T-helper 2 cell treated with Interferon-gamma antibody and Interleukin-4, amounts not matched to agents 100 ng/mL and 5 ng/mL, for 36 hours (primary cell): ENCODE data around the gene IRF8. TPM values are rescaled to one million over a fixed set of nuclear protein-coding genes. Genes with fewer than 3 reads are reported as not detected.

ENCODE experiments used
- intact Hi-C: fragments of 100-400 bp; cut with micrococcal nuclease; formaldehyde crosslinking; loops from one replicate; pipeline ENCODE4 v1.15.1; 2023
- total RNA-seq: library from RNA; stranded (reverse); gene quantifications from 2 replicates; pipeline ENCODE4 v1.2.3, GENCODE V29; 2022

Gene IRF8
- total RNA-seq, 1 donor from 2014 or later, result 5.1 TPM

DNA sequence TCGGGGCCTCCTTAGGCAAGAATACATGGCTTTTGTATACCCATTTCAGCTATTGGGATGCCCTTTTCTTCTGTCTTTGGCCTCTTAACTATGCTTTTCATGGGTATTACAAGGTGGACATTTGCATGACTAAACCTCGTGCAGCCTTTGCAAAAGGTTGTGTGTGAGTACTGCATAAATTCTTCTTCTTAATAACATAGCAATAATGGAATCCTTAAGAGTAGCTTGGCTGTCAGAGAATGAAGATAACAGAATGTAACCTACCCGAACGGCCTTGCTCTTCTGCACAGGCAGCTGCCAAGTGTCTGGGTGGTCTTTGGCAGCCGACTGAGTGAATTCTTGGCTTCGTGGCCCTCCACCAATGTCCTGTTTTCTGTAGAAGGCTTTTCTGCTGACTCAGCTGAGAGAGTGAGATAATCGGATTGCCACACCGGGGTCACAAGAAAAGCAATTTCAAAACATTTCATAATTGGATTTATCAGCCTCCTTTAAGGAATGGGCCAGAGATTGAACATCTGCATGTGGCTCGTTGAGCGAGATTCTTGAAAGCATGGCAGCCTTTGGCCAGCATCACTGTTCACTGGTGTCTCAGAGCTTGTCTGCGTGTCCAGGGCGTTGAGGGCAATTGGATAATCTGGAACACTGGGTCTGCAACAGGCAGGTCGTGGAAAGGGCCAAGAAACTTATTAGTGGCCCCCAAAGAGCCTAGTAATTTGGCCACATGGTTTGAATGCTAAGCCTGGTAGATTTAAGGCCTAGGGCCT, 13.4 kb downstream of the IRF8 start:
- intact Hi-C loops, result no loop called here

DNA sequence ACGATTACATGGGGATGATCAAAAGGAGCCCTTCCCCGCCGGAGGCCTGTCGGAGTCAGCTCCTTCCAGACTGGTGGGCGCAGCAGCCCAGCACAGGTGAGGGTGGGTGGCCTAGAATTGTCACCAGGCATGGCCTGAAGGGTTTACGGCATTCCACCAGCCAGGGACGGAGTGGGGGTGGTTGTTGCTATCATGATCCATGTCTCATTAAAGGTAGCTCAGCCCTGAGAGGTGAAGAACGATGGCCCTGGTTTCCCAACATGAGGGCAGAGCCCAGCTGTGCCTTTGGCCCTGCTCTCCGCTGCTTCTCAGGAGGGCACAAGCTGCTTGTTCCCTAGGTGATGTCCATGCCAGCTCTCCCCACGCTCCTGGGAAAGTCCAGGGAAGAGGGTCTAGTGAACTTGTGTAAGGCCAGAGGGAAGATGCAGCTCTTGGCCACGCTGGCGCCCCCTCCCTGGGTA, 14.2 kb downstream of the IRF8 start:
- intact Hi-C loops, result no loop called here

DNA sequence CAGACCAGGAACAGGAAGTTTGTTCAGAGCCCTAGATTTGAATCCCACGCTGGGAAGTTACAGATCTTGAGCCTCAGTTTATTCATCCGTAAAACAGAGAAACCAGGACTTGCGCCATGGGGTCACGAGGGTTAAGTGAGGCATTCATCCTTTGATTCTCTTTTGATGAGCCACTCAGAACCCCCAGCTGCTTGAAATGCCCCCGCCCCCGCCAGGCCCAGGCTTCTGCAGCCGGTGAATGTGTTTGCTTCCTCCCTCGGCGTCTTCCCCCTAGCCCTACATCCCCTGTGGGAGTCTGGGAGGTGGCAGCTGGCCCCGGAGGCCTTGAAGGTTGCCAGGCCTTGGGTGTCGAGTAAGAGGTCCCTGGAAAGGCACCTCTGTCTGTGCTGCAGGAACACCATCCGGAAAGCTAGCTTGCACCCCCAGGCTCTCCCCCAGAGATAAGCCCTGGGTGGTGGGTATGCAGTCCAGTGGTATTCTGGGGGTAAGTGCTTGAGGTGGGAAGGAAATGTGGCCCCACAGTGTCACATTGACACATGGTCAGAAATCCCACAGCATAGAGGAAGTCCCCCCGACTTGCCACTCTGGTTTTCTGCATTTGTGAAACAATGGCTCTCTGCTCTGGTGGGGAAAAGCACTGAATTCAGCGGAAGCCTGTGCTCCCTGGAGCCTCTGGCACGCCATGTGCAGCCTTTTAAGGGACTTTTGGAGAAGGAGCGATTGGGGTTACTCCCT, 14.9 kb downstream of the IRF8 start:
- intact Hi-C loops, result no loop called here

DNA sequence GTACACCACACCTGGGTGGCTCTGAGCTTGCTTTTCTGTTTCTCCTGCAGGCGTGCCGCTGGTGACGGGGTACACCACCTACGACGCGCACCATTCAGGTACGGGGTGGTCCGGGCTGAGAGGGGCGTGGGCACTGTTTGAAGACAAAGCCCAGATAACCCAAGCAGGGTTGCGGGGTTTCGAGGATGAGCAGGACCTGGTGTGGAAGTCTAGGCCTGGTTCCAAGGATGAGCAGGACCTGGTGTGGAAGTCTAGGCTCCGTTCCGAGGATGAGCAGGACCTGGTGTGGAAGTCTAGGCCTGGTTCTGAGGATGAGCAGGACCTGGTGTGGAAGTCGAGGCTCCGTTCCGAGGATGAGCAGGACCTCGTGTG, 15.4 kb downstream of the IRF8 start:
- intact Hi-C loops, result no loop called here

DNA sequence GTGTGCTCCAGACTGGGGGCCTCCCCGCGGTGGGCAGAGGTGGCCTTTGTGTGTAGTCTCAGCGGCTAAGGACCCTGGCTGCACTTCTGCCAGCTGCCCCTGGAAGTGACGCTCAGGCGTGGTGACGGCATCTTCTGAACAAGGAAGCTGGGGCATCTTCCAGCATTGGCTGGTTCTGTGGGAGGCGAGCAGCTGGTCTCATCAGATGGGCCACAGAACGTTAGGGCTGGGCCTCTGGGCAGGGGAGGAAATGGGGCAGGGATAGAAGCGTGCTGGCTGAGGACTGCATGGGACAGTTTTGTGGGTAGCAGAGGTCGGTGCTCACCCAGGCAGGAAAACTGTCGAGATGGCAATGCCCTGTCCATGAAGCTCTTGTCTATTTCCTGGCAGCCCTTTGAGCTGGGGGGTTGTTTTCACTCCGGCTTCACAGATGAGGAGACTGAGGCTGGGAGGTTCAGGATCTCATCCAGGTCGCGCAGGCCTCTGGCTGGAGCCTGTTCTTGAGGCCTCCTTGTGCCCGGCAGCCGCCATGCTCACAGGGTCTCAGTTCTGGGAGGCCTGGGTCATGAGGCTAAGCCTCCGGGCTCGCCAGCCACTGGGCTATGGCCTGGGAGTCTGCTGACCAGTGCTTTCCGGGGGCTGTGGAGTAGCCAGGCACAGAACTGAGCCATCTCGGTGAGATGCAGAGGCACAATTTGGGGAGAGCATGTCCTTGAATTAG, 16.3 kb downstream of the IRF8 start:
- intact Hi-C loops, result no loop called here

DNA sequence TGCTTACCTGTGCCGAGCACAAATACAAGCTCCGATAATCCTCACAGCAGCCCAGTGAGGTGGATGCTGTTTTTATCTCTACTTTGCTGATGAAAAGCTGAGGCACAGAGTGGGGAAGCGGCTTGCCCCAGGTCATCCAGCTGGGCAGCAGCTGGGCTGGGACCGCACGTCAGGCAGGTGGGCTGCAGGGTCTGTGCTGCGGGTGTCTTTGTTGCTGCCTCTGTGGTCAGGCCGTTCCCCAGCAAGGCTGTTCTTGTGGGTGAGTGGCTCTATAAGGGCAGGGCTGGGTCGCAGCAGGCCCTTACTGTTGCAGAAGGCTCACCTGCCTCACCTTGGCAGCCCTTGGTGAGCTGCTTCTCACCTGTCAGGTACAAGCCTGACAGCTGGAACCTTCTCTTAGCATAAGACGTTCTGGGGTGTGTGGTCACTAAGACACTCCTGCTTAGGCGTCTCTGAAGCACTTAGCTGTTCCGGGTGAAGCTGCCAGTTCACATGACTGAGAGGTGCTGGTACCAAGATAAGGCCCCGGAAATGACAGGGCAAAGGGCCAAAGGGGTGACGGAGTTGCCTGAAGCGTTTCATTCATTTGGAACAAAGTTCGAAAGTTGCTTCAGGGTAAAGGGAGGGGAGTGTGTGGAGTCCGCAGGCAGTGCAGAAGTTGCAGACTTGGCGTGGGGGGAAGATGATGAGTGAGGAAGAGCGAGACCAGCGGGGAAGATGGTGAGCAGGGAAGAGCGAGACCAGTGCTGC, 17.4 kb downstream of the IRF8 start:
- intact Hi-C loops, result no loop called here

DNA sequence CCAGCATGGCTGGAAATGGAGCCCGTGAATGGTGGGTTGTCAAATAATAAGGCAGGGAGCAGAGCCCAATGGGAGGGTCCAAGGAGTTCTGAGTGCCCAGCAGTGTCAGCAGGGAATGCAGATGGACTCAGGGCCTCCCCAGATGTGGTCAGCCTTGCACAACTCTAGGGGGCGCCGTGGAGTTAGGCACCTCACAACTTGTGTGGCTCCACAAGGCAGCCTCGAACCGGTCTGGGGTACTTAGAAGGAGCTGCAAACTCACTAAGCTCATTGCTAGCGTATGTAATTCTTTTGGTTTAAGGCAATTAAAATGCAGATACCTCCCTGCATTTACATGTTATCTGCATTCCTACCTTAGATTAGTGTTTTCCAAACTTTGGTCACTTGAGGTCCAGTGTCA, 18.1 kb downstream of the IRF8 start:
- intact Hi-C loops, result no loop called here

DNA sequence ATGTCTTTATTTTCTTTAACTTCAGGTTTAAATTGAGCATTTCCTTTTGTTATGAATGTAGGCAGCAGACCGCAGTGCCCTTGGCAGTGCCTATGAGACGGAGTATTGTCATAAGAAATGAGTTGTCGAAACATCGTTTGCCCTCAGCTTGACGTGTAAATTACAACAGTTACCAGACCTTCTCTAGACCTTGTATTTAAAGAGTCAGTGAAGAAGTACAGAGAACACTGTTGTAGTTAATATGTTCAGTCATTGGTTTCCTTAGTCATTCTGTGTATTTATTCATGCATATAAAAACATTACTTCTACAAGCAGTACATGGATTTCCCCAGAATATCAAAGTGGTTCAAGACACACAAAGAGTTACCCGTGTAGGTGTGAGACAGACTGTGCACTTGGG, 19.0 kb downstream of the IRF8 start:
- intact Hi-C loops, result no loop called here

DNA sequence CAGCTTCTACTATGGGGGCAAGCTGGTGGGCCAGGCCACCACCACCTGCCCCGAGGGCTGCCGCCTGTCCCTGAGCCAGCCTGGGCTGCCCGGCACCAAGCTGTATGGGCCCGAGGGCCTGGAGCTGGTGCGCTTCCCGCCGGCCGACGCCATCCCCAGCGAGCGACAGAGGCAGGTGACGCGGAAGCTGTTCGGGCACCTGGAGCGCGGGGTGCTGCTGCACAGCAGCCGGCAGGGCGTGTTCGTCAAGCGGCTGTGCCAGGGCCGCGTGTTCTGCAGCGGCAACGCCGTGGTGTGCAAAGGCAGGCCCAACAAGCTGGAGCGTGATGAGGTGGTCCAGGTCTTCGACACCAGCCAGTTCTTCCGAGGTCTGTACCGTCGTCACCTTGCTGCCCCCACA, 19.5 kb downstream of the IRF8 start:
- intact Hi-C loops, result no loop called here

DNA sequence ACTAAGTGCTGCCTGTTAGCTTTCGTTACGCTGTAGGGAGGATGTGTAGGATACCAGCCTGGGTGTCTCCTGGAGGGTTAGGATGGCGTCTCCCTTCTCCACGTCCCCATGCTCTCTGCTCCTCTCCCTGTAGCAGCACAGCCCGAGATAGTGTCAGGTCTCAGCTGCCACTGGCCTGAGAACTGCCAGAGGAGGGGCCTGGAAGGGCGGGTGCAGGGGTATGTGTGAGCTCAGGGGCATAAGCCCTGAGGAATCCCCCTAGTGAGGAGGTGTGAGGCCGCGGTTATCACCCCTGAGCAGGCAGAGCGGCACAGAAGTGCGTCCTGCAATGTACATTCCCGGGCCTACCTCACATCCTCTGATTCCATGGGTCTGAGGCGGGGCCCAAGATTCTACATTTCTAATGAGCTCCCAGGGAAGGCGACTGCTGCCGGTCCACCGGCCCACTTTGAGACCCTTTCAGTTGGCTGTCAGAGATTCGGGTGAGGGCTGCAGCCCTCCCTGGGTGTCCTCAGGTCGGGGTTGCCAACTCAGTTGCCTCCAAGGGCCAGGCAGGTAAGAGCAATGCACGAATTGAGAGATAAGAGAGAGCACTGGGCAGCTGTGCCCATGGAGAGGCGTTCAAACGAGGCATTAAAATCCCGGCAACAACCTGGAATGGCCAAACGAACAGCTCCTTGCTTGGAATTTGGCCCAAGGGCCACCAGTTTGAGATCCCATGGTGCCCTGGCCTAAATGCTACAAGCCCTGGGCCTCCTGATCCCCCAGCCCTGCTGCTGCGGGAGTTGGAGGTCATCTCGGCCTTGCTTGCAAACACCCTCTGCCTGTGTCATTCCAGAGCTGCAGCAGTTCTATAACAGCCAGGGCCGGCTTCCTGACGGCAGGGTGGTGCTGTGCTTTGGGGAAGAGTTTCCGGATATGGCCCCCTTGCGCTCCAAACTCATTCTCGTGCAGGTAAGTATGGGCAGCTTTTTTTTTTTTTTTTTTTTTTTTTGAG, 20.6 kb downstream of the IRF8 start:
- intact Hi-C loops, result no loop called here

DNA sequence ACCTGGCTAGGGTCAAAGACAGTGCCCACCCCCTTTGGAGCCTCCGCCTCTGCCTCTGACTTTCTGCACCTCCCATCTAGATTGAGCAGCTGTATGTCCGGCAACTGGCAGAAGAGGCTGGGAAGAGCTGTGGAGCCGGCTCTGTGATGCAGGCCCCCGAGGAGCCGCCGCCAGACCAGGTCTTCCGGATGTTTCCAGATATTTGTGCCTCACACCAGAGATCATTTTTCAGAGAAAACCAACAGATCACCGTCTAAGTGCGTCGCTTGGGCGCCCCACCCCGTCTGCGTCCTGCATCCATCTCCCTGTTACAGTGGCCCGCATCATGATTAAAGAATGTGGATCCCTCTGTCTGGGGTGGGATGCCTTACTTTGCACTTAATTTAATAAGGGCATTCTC, 22.1 kb downstream of the IRF8 start:
- intact Hi-C loops, result no loop called here

DNA sequence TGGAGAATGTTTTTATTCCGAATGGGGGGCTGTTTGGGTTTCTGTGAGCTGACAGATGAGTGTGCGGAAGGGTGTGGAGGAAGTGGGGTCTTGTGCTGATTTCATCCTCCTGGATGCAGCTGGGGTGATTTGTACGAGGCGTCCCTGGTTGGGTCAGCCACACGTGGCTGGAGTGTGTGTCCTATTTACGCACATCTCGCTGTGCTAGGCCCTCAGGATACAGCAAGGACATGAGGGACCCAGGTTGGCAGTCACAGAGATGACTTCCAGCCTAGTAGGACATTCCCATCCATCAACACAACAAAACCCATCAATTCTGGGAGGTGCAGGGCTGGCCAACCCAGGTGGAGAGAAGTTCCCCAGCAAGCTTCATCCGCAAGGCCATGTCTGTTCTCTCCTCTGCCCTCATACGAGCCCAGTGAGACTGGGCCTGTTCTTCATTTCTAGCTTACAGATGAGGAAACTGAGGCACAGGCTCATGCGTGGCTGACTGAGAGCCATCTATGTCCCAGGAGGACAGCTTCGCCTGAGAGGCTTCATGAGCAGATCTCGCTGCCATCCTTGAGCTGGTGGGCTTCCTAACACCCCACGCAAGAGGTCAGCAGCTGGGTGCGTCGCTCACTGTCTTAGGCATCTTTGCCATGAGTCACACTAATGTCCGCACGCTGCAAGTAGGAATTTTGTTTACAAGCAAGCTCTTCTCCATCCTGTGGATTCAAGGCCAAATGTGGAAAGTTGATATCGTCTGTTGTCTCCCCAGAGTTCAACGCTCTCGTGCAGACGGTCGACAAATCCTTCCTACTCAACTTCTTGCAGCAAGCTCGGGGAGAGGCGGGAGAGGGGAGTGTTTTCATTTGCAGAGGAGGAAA, 24.4 kb downstream of the IRF8 start:
- intact Hi-C loops, result no loop called here

DNA sequence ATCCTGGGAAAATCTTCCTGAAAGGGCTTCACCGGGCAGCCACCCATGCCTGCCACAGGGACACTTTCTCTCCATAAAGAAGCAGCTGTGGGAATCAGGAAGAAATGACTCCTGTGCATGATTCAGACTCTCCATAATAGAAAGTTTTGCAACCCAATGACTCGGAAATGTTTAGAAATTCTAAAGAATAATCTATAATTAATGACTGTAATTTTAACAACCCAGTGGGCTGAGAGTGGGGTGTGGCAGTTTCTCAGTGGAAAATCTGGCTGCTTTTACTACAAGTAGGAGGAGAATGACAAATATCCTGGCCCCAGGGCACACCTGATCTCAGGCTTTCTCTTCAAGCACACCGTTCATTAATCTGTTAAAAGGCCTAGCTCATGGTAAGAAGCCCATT, 25.7 kb downstream of the IRF8 start:
- intact Hi-C loops, result no loop called here

DNA sequence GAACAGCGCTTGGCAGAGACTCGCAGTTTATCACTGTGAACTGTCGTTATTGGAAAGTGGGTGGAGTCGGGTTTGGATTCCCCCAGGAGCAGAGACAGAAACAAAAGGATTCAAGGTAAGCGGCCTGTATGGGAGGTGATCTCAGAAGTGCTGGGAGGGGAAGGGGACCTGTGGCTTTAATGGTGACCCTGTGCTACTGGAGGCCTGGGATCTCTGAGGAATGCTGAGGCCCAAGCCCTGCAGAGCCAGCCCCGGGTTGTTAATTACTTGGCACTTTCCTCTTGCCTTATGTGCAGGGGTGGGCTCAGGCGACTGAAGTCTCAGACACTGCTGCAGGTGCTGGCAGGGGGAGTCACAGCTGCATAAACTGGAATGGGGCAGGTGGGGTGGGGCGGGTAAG, 27.4 kb downstream of the IRF8 start:
- intact Hi-C loops, result no loop called here

DNA sequence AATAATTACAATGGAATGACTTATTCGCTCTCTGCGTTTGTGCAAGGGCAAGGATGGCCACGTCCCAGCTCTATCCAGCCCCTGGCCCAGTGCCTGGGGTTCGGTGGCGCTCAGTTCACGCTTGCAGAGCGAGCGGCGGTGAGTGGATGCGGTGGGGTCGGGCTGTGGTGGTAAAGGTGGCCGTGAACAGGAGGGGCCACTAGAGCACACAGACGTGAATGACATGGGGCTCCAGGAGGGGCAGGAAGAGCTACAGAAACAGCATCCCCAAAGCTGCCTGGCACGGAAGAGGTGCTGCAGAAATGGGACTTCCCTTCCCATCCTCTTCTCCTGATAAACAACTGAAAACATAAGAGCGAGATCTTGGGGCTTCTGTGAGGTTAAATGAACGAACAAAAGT, 28.4 kb downstream of the IRF8 start:
- intact Hi-C loops, result no loop called here

DNA sequence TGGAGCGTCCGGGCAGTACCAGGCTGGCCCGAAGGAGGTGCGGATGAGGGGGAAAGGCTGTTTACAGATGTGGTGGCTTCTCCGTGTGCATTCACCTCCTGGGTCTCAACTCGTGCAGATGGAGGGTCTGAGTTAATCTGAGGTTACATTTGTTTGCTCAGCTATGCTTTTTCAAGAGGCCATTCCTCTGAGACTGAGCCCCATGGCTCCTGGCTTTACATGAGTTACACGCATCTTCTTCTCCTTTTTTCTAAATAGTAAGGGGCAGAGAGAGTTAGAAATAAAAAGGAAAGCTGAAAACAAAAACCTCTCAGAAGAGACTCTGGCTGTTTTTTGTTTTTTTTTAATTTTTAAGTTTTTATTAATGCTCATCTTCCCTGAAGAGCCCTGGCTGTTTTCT, 29.0 kb downstream of the IRF8 start:
- intact Hi-C loops, result no loop called here

DNA sequence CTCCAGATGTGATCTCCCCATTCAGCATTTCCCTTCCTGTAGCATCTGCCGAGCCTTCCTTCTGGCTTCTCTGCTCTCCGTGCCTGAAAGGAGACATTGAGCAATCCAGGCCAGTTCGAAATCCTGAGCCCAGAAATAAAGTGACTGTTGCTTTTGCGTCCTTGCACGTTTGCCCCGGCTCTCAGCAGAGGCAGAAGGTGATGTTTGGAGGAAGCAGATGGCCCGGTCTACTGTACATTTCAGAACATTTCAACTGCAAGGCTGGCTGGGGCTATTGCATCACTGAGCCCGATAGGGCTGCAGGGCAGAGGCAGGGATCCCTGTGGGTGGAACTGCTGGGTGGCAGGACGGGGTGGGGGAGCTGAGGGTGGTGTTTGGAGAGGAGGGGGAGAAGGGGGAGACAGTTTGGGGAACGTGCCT, 29.4 kb downstream of the IRF8 start:
- intact Hi-C loops, result no loop called here

DNA sequence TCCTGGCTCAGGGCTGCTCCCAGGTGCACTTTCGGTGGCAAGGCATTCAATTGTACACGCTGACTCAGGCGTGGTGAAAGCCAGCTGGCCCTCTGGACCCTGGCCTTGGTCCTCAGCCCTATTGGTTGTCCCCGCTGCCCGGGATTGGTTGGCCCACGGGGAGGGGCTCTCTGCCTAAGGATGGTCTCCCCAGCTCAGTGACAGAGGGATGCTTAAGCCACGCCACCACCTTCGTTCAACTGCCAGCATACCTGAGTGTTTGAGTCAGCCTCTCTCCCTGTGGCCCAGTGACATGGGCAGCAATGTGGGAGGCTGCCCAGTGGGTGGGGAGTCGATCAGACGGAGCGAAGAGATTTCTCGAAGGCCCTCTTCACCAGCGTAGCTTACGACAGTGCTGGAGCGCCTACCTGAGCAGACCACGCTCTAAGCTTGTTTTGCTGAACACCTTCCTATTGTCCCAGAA, 30.3 kb downstream of the IRF8 start:
- intact Hi-C loops, result no loop called here

DNA sequence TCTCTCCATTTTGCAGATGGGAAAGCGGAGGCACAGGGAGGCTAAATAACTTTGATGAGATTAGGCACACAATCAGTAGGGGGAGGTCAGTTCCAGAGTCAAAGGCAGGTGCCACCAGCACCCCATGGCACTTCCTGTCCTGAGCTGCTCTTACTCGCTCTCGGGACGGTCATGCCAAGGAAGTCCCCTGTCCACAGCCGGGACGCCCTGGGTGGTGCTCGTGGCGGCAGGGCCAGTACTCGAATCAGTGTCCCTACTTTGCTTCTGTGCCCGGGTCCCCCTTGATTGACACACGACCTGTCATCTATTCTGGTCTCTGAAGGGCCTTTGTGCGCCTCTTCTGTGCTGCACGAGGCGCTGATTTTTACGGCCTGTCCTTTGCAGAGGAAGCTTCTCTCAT, 31.3 kb downstream of the IRF8 start:
- intact Hi-C loops, result no loop called here
